Ecto neural progenitor cell (in vitro differentiated cells): Measurements from ENCODE around the gene SYCN.
"Not testable (repeated sequence)": the region's sequence is repeated elsewhere in the genome, so short reads cannot be mapped to it uniquely, and the experiment has no call there.

Experiments used
- DNase-seq: peaks from one replicate; pipeline ENCODE4 v3.0.0-alpha.2; 2018; ENCODE audit warnings: low spot score

The SYCN gene, protein sequence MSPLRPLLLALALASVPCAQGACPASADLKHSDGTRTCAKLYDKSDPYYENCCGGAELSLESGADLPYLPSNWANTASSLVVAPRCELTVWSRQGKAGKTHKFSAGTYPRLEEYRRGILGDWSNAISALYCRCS

DNA sequence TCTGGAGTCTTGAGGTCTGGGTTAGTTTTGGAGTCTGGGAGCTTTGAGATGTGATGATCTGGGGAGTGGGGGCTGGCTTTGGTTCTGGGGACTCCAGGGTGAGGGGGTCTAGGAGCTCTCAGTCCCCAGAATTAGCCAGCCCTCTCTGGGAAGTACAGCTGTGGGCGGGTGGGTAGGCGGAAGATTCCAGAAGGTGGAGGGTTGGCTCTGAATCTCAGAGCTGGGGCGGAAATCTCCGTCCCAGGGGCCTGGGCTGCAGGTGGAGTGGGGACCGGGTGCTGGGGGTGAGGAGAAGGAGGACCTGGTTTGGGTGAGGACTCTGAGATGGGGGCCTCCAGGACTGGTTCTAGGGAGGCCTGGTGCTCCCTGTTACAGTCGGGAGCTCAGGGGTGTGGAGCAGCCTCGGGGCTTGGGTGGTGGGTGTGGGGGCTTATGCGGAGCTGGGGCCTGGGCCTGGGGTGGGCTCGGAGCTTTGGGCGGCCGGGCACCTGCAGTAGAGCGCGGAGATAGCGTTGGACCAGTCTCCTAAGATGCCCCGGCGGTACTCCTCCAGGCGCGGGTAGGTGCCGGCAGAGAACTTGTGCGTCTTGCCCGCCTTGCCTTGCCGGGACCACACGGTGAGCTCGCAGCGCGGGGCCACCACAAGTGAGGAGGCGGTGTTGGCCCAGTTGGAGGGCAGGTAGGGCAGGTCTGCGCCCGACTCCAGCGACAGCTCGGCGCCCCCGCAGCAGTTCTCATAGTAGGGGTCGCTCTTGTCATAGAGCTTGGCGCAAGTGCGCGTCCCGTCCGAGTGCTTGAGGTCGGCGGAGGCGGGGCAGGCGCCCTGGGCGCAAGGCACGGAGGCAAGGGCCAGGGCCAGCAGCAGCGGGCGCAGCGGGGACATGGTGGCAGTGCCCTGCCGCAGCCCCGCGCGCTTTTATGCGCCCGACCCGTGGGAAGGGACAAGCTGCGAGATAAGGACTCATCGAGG is at the start of gene SYCN:
Gene SYCN, minus strand, starts transcription at position 892 of the 970 bp plus-strand sequence. Its CDS starts 9 bp downstream, at position 883.
- no peak for DNase-seq

DNA sequence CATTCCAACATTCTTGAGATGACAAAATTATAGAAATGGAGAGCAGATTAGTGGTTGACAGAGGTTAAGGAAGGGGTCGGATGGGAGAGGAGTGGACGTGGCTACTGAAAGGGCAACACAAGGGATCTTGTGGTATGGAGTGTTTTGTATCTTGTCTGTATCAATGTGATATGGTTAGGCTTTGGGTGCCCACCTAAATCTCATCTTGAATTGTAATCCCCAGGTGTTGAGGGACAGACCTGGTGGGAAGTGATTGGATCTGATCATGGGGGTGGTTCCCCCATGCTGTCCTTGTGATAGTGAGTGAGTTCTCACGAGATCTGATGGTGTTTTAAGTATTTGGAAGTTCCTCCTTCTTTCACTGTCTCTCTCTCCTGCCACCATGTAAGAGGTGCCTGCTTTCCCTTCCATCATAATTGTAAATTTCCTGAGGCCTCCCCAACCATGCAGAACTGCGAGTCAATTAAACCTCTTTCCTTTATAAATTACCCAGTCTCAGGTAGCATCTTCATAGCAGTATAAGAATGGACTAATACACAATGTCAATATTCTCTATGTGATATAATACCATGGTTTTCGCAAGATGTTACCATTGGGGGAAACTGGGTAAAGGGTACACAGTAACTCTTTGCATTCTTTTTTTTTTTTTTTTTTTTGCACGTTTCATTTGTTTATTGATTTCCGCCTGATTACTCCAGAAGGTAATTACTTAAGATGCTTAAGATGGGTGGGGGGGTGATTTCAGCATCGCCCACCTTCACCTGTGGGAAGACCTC is 49.5 kb upstream of the SYCN start:
- no peak for DNase-seq

- DNase-seq: no peak
Observed at GRCh38 chr19:39252458-39252857, 48.4 kb upstream of the SYCN start.

GRCh38 chr19:39251846-39252245 is 47.8 kb upstream of the SYCN start:
- DNase-seq: no peak

DNA sequence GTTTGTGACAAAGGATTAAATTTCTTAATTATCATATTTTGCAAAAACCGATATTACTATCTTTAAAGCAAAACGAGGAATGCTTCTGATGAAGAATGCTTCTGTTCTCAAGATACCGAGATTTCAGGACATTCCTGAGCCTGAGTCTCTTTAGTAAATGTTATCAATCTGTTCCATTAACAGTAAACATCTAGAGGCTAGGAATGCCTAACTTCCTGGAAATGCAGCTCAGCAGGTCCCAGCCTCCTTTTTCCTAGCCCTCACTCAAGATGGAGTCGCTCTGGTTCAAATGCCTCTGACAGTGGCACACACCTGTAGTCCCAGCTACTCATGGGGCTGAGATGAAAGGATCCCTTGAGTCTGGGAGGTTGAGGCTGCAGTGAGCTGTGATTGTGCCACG is 47.0 kb upstream of the SYCN start:
- no peak for DNase-seq

DNA sequence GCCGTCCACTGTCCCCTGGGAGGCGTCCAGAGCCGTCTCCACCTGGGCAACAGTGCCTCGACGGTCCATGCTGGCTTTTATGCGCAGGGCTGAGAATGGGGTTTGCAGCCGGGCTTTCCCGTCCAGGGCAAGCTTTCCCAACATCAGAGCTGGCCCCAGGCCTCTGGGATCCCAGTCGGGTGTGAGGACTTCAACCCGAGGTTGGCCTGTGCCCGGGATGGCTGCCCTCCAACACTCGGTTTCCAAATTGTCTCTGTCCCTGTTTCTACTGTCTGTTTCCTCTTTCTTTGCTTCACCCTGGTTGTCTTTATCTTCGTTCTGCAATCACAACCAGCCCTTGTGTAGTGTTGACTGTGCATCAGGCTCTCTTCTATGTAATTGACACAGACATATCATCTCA is 44.7 kb upstream of the SYCN start, which contains the start of gene IFNL4:
Gene IFNL4, minus strand, starts transcription at position 51 of the 400 bp plus-strand sequence.
- no peak for DNase-seq

DNA sequence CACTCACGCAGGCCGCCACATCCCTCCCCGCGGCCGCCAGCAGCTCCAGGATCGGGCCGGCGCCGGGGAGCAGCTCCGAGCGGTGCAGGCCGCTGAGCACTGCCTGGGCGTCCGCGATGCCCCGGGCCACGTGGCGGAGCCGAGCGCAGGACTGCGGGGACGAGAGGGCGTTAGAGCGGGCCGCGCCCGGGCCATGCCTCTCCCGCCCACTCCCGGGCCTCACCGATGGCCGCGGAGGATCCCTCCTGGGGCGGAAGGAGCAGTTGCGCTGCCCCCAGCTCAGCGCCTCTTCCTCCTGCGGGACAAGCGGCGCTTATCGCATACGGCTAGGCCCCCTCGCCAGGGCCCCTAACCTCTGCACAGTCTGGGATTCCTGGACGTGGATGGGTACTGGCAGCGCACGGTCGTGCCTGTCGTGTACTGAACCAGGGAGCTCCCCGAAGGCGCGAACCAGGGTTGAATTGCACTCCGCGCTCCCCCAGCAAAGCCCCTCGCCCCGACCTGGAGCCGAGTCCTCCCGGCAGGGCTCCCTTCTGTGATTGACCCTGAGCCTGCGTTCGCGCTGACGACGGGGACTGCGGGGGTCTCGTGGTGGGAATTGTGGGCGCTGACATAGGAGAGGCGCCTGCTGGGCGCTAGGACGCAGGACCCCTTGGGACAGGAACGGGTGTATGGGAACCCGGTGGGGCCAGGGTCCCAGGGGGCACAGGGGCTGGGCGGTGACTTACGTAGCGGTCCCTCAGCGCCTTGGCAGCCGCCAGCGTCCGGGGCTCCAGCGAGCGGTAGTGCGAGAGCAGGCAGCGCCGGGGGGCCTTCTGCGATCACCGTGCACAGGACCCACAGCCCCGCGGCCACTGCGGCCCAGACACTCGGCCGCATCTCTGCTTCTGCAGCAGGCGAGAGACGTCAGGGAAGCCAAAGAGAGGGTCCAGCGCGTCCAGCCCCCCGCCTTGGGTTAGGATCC is 43.9 kb upstream of the SYCN start:
- DNase-seq: peak; percentile 66

- peak; percentile 79 for DNase-seq
Observed at GRCh38 chr19:39246951-39247669, 43.0 kb upstream of the SYCN start.

GRCh38 chr19:39245166-39245565 is 41.1 kb upstream of the SYCN start:
- DNase-seq: not testable (repeated sequence)

- DNase-seq: not testable (repeated sequence)
Observed at GRCh38 chr19:39244410-39245100, 40.5 kb upstream of the SYCN start, which contains the start of gene IFNL3. Gene IFNL3, minus strand, starts transcription at chr19:39245006. Its CDS starts 39 bp downstream, at chr19:39244967.

GRCh38 chr19:39243741-39244140 is 39.7 kb upstream of the SYCN start:
- DNase-seq: not testable (repeated sequence)

DNA sequence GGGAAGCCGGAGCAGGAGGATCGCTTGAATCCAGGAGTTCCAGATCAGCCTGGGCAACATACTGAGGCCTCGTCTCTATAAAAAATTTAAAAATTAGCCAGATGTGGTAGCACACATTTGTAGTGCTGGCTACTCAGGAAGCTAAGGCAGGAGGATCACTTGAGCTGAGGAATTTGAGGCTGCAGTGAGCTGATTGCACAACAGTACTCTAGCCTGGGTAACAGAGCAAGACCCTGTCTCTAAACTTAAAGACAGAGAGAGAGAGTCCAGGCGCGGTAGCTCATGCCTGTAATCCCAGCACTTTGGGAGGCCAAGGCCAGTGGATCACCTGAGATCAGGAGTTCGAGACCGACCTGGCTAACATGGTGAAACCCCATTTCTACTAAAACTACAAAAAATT is 36.4 kb upstream of the SYCN start:
- no peak for DNase-seq

- no peak for DNase-seq
Observed at GRCh38 chr19:39238944-39239343, 34.9 kb upstream of the SYCN start.

GRCh38 chr19:39238209-39238608 is 34.1 kb upstream of the SYCN start:
- no peak for DNase-seq

DNA sequence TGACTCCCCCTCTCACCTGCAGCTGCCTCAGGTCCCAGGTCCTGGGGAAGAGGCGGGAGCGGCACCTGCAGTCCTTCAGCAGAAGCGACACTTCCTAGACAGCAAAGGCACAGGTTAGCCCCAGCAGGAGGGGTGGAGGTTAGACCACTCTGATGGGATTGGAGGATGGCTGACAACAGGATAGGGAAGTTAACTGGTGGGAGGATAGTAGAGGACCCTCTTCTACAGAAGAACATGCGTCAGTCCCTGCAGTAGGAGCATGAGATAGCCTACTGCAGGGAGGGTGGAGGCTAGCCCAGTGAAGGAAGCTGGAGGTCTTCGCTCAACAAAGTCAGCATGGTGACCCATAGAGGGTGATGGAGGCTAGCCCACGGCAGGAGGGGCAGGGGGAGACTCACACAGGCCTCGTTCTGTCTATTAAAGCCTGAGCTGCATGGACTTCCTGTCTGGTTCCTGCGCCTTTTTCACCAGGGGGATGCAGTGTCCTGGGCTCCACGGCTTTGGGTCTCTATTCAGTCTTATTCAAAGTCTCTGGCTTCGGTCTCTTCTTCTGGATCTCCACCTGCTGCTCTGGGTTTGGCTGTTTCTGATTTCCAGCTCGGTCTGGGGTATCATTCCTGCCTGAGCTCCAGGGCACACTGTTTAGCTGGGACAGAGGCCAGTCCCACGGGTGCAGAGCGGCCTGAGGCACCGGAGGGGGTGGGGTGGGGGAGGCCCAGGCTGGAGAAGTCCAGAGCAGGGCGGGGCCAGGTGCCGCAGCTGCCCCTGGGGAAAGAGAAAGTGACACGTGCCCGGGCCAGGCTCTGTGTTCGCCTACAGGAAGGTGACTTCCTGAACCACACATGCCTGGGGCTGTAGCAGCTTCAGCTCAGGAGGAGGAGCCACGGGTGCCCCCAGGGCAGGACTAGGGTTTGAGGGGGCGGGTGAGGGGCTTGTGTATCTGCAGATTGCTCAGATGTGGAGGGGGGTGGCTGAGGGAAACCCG is 33.4 kb upstream of the SYCN start:
- peak; percentile 54 for DNase-seq

DNA sequence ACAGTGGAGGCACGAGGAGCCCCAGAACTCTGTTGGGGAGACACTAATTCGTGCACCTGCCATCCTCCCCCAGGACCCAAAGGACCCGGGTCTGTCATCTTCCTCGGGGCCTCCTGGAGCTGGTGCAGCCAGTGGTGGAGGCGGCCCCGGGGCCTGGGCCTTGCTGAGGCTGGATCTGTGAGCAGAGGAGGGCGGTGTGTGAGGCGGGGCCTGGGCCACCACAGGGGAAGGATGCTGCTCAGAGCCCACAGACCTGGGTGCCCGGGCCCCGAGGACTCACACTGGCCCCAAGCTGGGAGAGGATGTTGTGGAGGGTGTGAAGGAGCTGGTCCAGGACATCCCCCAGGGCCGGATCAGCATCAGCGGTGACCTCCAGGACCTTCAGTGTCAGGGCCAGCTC is 32.5 kb upstream of the SYCN start:
- DNase-seq: no peak

- DNase-seq: no peak
Observed at GRCh38 chr19:39232708-39233107, 28.6 kb upstream of the SYCN start.

GRCh38 chr19:39230096-39230764 is 26.2 kb upstream of the SYCN start:
- no peak for DNase-seq
